GM12891 (cell line): Measurements from ENCODE around the gene VEZT.

Source experiments
- POLR2A ChIP-seq: IDR thresholded peaks from 2 replicates; pipeline ENCODE4 v1.6.1; 2011; ENCODE audit warnings: low read depth, low read length, control low read depth
- POLR2AphosphoS5 ChIP-seq: IDR thresholded peaks from 2 replicates; pipeline ENCODE4 v1.6.1; 2011; ENCODE audit warnings: low read depth, low read length, control low read depth
- POU2F2 ChIP-seq: IDR thresholded peaks from 2 replicates; pipeline ENCODE4 v1.6.1; 2011; ENCODE audit warnings: low read depth, mild to moderate bottlenecking, control low read depth, low read length, moderate library complexity
- TAF1 ChIP-seq: IDR thresholded peaks from 2 replicates; pipeline ENCODE4 v1.6.1; 2011; ENCODE audit warnings: low read depth, low read length, control low read depth

GRCh38 chr12:95182868-95183415 is 34.7 kb upstream of the VEZT start:
- TF ChIP-seq POLR2A = no peak
- no peak for TF ChIP-seq TAF1
- no peak for TF ChIP-seq POLR2AphosphoS5
- TF ChIP-seq POU2F2 = no peak; the same call in 1 of the 2 replicates
